SU-DHL-6 (cell line): Measurements from ENCODE around the gene SLC12A8.

ENCODE experiments used
- CTCF ChIP-seq: fragments of 200-600 bp; sonication (generic); IDR thresholded peaks from one replicate; pipeline ENCODE4 v1.5.1; 2017; ENCODE audit warnings: antibody characterized with exemption, mild to moderate bottlenecking, low read length, moderate library complexity; ENCODE audit not compliant: insufficient read depth, poor library complexity, severe bottlenecking
- EZH2phosphoT487 ChIP-seq: fragments of 200-600 bp; sonication (generic), shearing (Covaris generic); conservative IDR thresholded peaks from 2 replicates; pipeline ENCODE4 v1.6.1; 2018; ENCODE audit warnings: mild to moderate bottlenecking, antibody characterized with exemption, low read length, moderate library complexity, mixed read lengths

DNA sequence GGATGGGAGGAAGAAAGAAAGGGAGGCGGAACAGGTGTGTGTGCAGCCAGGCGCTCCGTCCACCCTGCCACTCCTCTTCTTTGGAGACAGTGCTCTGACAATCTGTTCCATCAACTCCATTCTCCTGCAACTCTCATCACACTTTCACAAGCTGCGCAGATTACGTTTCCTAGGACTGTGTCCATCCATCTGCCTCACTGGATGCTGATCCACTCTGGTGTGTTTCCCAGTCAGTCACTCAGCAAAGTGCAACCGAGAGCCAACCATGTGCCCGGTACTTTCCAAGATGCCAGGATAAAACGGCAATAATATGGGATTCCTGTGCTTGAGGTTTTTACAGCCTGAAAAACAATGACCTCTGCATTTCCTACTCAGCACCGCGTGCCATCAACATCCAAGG lies 59.6 kb downstream of the SLC12A8 start:
- TF ChIP-seq CTCF, result no peak
- no peak for TF ChIP-seq EZH2phosphoT487
